CD4-positive, alpha-beta memory T cell (primary cell): ENCODE results near the gene SORCS2. TPM values are rescaled to one million over a fixed set of nuclear protein-coding genes. Genes with fewer than 3 reads are reported as not detected.
A peak's percentile ranks its signal among the peaks of the same experiment; 100 is the strongest.

Source experiments
- CTCF ChIA-PET: fragments of 350-600 bp; sonication (Branson Sonifier 250); formaldehyde crosslinking; loops from one replicate; lab custom pipeline; 2021; ENCODE audit warnings: inconsistent platforms; ENCODE audit not compliant: partially characterized antibody; lab: Charles Lee
- POLR2A ChIA-PET: fragments of 350-600 bp; sonication (Branson Sonifier 250); formaldehyde crosslinking; loops from one replicate; lab custom pipeline; 2021; ENCODE audit not compliant: partially characterized antibody; lab: Charles Lee
- DNase-seq, 5 donors: peaks; one replicate each; pipeline versions ENCODE4 v3.0.0 to v3.0.0-alpha.2; 2020 to 2022; ENCODE audit warnings: mixed read lengths in 1 of 5
- H3K27ac ChIP-seq: one replicate; pipeline ENCODE4 v1.7.0; 2013; ENCODE audit warnings: low read depth, low read length
- H3K27me3 ChIP-seq: 2 replicates; pipeline ENCODE4 v1.7.0; 2013; ENCODE audit warnings: mild to moderate bottlenecking, low read length, moderate library complexity; ENCODE audit not compliant: insufficient read depth
- H3K36me3 ChIP-seq: 2 replicates; pipeline ENCODE4 v1.7.0; 2013; ENCODE audit warnings: mild to moderate bottlenecking, low read length, moderate library complexity; ENCODE audit not compliant: insufficient read depth
- H3K4me1 ChIP-seq: 2 replicates; pipeline ENCODE4 v1.7.0; 2013; ENCODE audit warnings: mild to moderate bottlenecking, low read length, moderate library complexity; ENCODE audit not compliant: insufficient read depth
- H3K4me3 ChIP-seq, 2 donors: one replicate each; pipeline ENCODE4 v1.7.0; 2013; ENCODE audit warnings: low read length in 2 of 2, mild to moderate bottlenecking in 1 of 2
- H3K9me3 ChIP-seq, 2 donors: one replicate each; pipeline ENCODE4 v1.7.0; 2013; ENCODE audit warnings: low read length in 2 of 2, control low read depth in 1 of 2; ENCODE audit not compliant: control insufficient read depth in 1 of 2
- H3K27ac Mint-ChIP-seq, 7 donors: one replicate each; pipeline ENCODE4 v1.8.0; 2020 to 2021; ENCODE audit warnings: mixed read lengths in 7 of 7, mild to moderate bottlenecking in 6 of 7, inconsistent platforms in 3 of 7, moderate library complexity in 3 of 7
- H3K27me3 Mint-ChIP-seq, 2 donors: one replicate each; pipeline ENCODE4 v1.8.0; 2020 to 2021; ENCODE audit warnings: mixed read lengths in 2 of 2
- H3K36me3 Mint-ChIP-seq, 2 donors: one replicate each; pipeline ENCODE4 v1.8.0; 2020 to 2021; ENCODE audit warnings: mixed read lengths in 2 of 2, inconsistent platforms in 1 of 2, mild to moderate bottlenecking in 1 of 2
- H3K4me1 Mint-ChIP-seq, 4 donors: one replicate each; pipeline ENCODE4 v1.8.0; 2020 to 2021; ENCODE audit warnings: mixed read lengths in 4 of 4, mild to moderate bottlenecking in 1 of 4
- H3K4me3 Mint-ChIP-seq, 8 donors: one replicate each; pipeline ENCODE4 v1.8.0; 2020 to 2021; ENCODE audit warnings: mixed read lengths in 8 of 8, mild to moderate bottlenecking in 7 of 8, moderate library complexity in 6 of 8, inconsistent platforms in 3 of 8
- H3K9me3 Mint-ChIP-seq, 8 donors: one replicate each; pipeline ENCODE4 v1.8.0; 2020 to 2021; ENCODE audit warnings: mixed read lengths in 8 of 8, mild to moderate bottlenecking in 5 of 8, inconsistent platforms in 3 of 8, moderate library complexity in 1 of 8
- intact Hi-C: fragments of 100-400 bp; cut with micrococcal nuclease; formaldehyde crosslinking; loops from one replicate; pipeline ENCODE4 v1.15.1; 2023
- polyA plus RNA-seq, 2 donors: library from polyadenylated mRNA; unstranded; fragments of 300-500 nt; fragmentation: Illumina TruSeq; gene quantifications; one replicate each; pipeline ENCODE4 v1.2.3, GENCODE V29; 2021
- total RNA-seq, 2 experiments: library from RNA; stranded (reverse); gene quantifications; one replicate each; pipeline ENCODE4 v1.2.3, GENCODE V29; 2021

Gene SORCS2
- total and polyA plus RNA-seq, 4 experiments from 2014 or later: not detected

DNA sequence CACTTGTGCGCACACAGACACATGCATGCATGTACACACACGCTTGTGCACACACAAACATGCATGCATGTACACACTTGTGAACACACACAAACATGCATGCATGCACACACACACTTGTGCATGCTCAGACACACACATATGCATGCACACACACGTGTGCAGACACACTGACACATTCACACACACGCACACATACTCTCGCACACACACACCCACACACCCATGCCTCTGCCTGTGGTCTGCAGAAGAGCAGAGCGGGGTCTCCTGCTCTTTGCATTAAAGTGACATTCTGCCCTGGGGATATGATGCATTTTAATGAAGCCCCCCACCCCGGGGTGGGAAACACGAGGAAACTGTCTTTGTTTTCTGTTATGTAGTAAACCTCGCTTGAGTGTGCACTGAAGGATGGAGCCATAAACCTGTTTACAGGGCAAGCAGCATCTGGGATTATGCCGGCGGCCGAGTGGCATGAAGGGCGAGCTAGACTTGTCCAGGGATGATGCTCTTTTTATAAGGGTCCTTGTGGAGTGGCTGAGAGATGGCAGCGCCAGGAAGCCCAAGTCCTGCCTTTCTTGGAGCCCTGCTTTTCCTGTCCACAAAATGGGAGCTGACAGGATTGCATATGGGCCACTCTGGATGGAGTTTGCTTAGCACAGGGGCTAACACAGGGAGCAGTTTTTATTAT, 224.6 kb downstream of the SORCS2 start:
- POLR2A ChIA-PET: no interaction called here
- CTCF ChIA-PET: no interaction called here
- Mint-ChIP-seq H3K27me3 (peaks cover 8 to 24% of the 10 kb centered on the region in 2 donors), H3K36me3 (no peaks in the 10 kb centered on the region), H3K9me3 (peaks cover 0 to 9% (median 4%) of the 10 kb centered on the region in 8 donors), H3K4me3 (no peak overlapping the region), H3K27ac (no peak overlapping the region), H3K4me1 (no peaks in the 10 kb centered on the region)
- Histone ChIP-seq H3K4me3 (no peak overlapping the region), H3K4me1 (no peaks in the 10 kb centered on the region), H3K27ac (no peak overlapping the region), H3K36me3 (no peaks in the 10 kb centered on the region), H3K9me3 (no peaks in the 10 kb centered on the region), H3K27me3 (no peaks in the 10 kb centered on the region)
- intact Hi-C loops: no loop called here
- no peak for DNase-seq

DNA sequence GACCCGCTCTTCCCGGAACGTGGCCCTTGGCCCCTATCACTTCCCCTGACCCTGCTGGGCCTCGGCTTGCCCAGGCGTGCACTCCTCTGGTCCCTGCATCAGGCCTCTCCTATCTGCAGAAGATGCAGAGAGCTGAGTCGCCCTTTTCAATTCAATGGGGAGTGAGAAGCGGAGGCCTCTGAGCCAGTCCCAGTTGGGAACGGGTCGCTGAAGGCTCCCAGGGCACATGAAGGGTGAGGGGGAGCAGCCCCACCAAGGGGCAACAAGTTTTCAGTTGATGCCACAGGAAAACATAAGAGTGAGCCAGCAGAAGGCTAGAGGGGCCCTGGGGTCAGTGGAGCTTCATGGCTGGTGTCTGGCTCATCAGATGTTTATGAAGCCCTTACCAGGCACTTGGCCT, 225.3 kb downstream of the SORCS2 start:
- no peak overlapping the region for H3K27ac Mint-ChIP-seq
- no peaks in the 10 kb centered on the region for H3K36me3 Mint-ChIP-seq
- no peaks in the 10 kb centered on the region for H3K9me3 ChIP-seq
- no peaks in the 10 kb centered on the region for H3K4me1 Mint-ChIP-seq
- peaks cover 0 to 9% (median 4%) of the 10 kb centered on the region in 8 donors for H3K9me3 Mint-ChIP-seq
- H3K4me3 Mint-ChIP-seq: no peak overlapping the region
- no peak overlapping the region for H3K4me3 ChIP-seq
- H3K27me3 Mint-ChIP-seq: peaks cover 8 to 24% of the 10 kb centered on the region in 2 donors
- H3K27me3 ChIP-seq: no peaks in the 10 kb centered on the region
- DNase-seq: no peak
- intact Hi-C loops: no loop called here
- no peaks in the 10 kb centered on the region for H3K4me1 ChIP-seq
- no peak overlapping the region for H3K27ac ChIP-seq
- H3K36me3 ChIP-seq: no peaks in the 10 kb centered on the region
- POLR2A ChIA-PET: no interaction called here
- CTCF ChIA-PET: no interaction called here

DNA sequence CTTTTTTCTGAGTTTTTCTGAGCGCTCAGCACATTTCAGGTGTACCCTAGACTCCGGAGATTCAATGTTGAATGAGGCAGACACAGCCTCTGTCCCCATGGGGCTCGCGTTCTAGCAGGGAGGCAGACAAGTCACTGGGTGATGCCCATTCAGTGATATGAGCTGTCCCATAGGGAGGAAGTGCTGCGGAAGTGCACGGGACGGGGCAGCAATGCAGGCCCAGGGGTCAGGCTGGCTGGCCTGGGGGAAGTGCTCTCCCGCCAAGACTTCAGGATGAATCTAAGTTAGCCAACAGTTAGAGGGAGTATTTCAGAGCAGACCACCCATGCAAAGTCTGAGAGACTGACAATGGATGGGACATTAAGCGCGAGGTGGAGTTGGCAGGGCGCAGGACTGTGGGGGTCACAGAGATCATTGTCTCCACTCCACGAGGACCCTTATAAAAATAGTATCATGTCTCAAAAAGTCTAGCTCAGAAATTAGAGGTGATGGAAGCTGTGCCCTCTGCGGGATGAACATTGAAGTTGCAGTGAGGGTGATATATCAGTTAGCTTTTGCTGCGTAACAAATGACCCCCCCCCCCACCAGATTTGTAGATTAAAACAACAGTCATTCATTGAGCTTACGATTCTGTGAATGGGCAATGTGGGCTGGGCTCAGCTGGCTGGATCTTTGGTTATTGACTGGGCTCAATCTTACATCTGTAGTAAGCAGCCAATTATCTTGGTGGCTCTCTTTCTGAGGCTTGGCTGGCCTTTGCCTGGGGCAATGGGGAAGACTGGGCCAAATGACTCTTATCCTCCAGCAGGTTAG, 226.0 kb downstream of the SORCS2 start:
- H3K9me3 Mint-ChIP-seq: peaks cover 0 to 9% (median 4%) of the 10 kb centered on the region in 8 donors
- H3K4me3 ChIP-seq: no peak overlapping the region
- ChIA-PET CTCF (no interaction called here), POLR2A (no interaction called here)
- H3K27ac ChIP-seq: no peak overlapping the region
- H3K4me1 ChIP-seq: no peaks in the 10 kb centered on the region
- H3K27me3 Mint-ChIP-seq: peaks cover 8 to 22% of the 10 kb centered on the region in 2 donors
- no peaks in the 10 kb centered on the region for H3K36me3 ChIP-seq
- no peaks in the 10 kb centered on the region for H3K9me3 ChIP-seq
- H3K36me3 Mint-ChIP-seq: no peaks in the 10 kb centered on the region
- no peak for DNase-seq
- intact Hi-C loops: no loop called here
- H3K27me3 ChIP-seq: no peaks in the 10 kb centered on the region
- peak overlapping the region in 1 of 8 donors; percentile 15 for H3K4me3 Mint-ChIP-seq
- no peak overlapping the region for H3K27ac Mint-ChIP-seq
- H3K4me1 Mint-ChIP-seq: no peaks in the 10 kb centered on the region

DNA sequence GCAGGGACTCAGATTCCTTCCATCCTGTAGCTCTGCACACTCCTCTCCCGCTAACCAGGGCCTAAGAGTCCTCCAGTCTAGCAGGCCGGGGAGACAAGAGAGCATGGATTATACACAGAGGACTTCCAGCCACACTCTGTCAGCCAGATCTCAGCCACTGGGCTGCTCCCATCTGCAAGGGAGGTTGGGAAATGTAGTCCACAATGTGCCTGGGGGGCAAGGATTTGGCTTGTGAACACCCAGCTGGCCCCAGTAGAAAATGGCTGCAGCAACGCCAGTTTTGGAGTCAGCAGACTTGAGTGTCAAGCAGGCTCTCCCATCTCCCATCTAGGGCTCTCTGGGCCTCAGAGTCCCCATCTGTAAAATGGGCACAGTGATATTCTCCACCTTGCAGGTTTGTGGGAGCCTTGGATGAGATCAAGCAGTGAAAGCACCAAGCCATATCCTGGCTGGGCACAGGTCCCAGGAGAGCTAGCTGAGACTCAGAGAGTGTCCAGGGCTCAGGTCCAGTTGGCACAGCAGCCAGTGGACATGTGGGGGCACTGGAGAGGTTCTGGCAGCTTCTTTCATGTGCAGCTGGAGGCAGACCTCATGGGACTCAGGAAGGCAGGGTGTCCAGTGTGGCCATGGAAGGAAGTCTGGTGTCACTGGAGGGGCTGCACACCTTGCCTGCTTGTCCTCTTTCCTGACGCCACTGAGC, 227.8 kb downstream of the SORCS2 start:
- H3K9me3 Mint-ChIP-seq: peaks cover 0 to 9% (median 4%) of the 10 kb centered on the region in 8 donors
- no peak for DNase-seq
- ChIA-PET POLR2A (no interaction called here), CTCF (no interaction called here)
- Histone ChIP-seq H3K27ac (no peak overlapping the region), H3K27me3 (no peaks in the 10 kb centered on the region), H3K9me3 (no peaks in the 10 kb centered on the region), H3K4me3 (no peak overlapping the region), H3K4me1 (no peaks in the 10 kb centered on the region), H3K36me3 (no peaks in the 10 kb centered on the region)
- H3K27me3 Mint-ChIP-seq: peaks cover 1 to 13% of the 10 kb centered on the region in 2 donors
- no peaks in the 10 kb centered on the region for H3K4me1 Mint-ChIP-seq
- no peaks in the 10 kb centered on the region for H3K36me3 Mint-ChIP-seq
- no peak overlapping the region for H3K4me3 Mint-ChIP-seq
- H3K27ac Mint-ChIP-seq: no peak overlapping the region
- intact Hi-C loops: no loop called here

DNA sequence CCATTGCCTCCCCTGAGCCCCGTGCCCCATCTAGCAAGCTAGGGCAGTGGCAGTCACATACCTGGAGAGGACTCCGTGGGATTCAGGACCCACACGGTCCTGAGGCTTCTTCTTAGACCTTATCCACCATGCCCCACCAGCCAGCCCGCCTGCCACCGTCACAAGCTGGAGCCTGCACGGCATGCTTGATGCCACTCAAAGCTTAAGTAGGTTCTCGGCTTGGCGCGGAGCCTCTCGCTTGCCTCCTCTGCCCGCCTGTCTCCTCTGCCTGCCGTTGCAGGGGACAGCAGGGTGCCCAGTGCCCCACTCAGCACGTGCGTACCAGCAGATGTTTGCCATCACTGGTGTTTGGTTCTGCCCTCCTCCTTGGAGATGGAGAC, 228.3 kb downstream of the SORCS2 start:
- peaks cover 0 to 9% (median 4%) of the 10 kb centered on the region in 8 donors for H3K9me3 Mint-ChIP-seq
- no peaks in the 10 kb centered on the region for H3K9me3 ChIP-seq
- no peak overlapping the region for H3K27ac Mint-ChIP-seq
- no peaks in the 10 kb centered on the region for H3K36me3 Mint-ChIP-seq
- no peak overlapping the region for H3K27ac ChIP-seq
- H3K4me3 ChIP-seq: no peak overlapping the region
- ChIA-PET POLR2A (no interaction called here), CTCF (no interaction called here)
- no peak for DNase-seq
- H3K27me3 Mint-ChIP-seq: peaks cover 1 to 12% of the 10 kb centered on the region in 2 donors
- no peak overlapping the region for H3K4me3 Mint-ChIP-seq
- no peaks in the 10 kb centered on the region for H3K36me3 ChIP-seq
- intact Hi-C loops: no loop called here
- H3K4me1 ChIP-seq: no peaks in the 10 kb centered on the region
- no peaks in the 10 kb centered on the region for H3K27me3 ChIP-seq
- H3K4me1 Mint-ChIP-seq: no peaks in the 10 kb centered on the region

DNA sequence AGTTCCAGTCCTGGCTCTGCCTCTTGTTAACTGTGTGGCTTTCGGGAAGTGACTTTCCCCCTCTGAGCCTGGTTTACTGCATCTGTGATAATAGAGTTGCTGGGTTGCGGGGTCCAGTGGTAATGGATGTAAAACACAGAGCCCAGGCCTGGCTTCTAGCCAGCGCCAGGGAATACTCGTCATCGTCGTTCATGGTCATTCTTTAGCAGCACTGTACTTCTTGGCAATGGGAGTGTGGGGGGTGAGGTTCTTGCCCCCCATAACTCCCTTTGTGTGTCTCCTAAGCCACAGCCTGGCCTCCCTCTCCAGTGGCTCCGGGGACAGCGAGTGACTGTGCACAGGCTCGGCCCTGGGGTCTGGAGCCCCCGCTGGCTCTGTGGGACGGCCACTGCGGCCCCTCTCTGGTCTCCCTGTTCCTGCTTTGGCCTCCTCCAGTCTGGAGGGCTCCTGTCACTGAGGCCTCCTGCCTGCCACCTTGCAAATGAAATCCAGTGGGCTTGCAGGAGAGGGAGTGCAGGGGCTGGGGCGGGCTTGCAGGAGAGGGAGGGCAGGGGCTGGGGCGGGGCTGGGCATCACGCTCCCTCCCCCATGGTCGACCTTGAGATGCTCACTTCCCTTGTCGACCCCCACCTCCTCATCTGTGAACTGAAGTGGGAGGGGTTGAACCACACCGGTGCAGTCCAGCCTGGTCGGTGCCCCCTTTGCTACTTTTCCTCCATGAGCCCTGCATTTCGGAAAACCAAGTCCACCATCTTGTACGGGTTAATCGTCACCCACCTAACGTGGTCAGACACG, 229.2 kb downstream of the SORCS2 start:
- Mint-ChIP-seq H3K4me3 (no peak overlapping the region), H3K36me3 (no peaks in the 10 kb centered on the region), H3K9me3 (peaks cover 0 to 7% (median 3%) of the 10 kb centered on the region in 8 donors), H3K27me3 (peaks cover 0 to 8% of the 10 kb centered on the region in 2 donors), H3K27ac (no peak overlapping the region), H3K4me1 (no peaks in the 10 kb centered on the region)
- H3K4me1 ChIP-seq: no peaks in the 10 kb centered on the region
- H3K27me3 ChIP-seq: no peaks in the 10 kb centered on the region
- POLR2A ChIA-PET: no interaction called here
- no peaks in the 10 kb centered on the region for H3K36me3 ChIP-seq
- H3K4me3 ChIP-seq: no peak overlapping the region
- no peaks in the 10 kb centered on the region for H3K9me3 ChIP-seq
- intact Hi-C loops: no loop called here
- no peak overlapping the region for H3K27ac ChIP-seq
- CTCF ChIA-PET: no interaction called here
- no peak for DNase-seq
